MG63 (cell line): ENCODE measurements around the gene CLCA2. TPM values are rescaled to one million over a fixed set of nuclear protein-coding genes. Genes with fewer than 3 reads are reported as not detected.
A peak's percentile ranks its signal among the peaks of the same experiment; 100 is the strongest.

ENCODE experiments used
- DNase-seq: peaks from one replicate; pipeline ENCODE4 v3.0.0-alpha.2; 2020
- H3K27me3 ChIP-seq: fragments of 250-450 bp; sonication (Bioruptor Pico); 2 replicates; pipeline ENCODE4 v1.5.1; 2020; ENCODE audit warnings: mild to moderate bottlenecking, moderate library complexity
- H3K36me3 ChIP-seq: fragments of 250-450 bp; sonication (Bioruptor Pico); 2 replicates; pipeline ENCODE4 v1.5.1; 2020; ENCODE audit warnings: mild to moderate bottlenecking, moderate library complexity
- H3K4me3 ChIP-seq: fragments of 250-450 bp; sonication (Bioruptor Pico); 2 replicates; pipeline ENCODE4 v1.5.1; 2020; ENCODE audit warnings: mild to moderate bottlenecking, moderate library complexity
- H3K9me3 ChIP-seq: fragments of 250-450 bp; sonication (Bioruptor Pico); 2 replicates; pipeline ENCODE4 v1.5.1; 2020; ENCODE audit warnings: mild to moderate bottlenecking, moderate library complexity
- total RNA-seq: library from RNA; depleted of rRNA; stranded (reverse); fragments of >200 nt; shearing (Covaris generic); gene quantifications from 2 replicates; pipeline ENCODE4 v1.2.3, GENCODE V29; 2014; ENCODE audit warnings: low replicate concordance; rRNA removed

Gene CLCA2
- 0.05 and 0.20 TPM in 2 replicates for total RNA-seq

GRCh38 chr1:86423873-86424272 is at the start of gene CLCA2:
Gene CLCA2 (plus strand): TSS chr1:86424171. CDS start chr1:86424248, 77 bp downstream.
- no peaks in the 10 kb centered on the region for H3K9me3 ChIP-seq
- H3K36me3 ChIP-seq = no peaks in the 10 kb centered on the region
- no peak within 1 kb of the TSS for H3K4me3 ChIP-seq
- no peak for DNase-seq
- no peaks in the 10 kb centered on the region for H3K27me3 ChIP-seq

- DNase-seq = no peak
- Histone ChIP-seq H3K36me3 (no peaks in the 10 kb centered on the region; the same call in 1 of the 2 replicates), H3K27me3 (no peaks in the 10 kb centered on the region), H3K9me3 (no peaks in the 10 kb centered on the region), H3K4me3 (no peak overlapping the region)
Observed at GRCh38 chr1:86375688-86376087, 48.3 kb upstream of the CLCA2 start.

GRCh38 chr1:86377341-86377740 is 46.6 kb upstream of the CLCA2 start:
- Histone ChIP-seq H3K36me3 (no peaks in the 10 kb centered on the region; the same call in 1 of the 2 replicates), H3K4me3 (no peak overlapping the region), H3K9me3 (no peaks in the 10 kb centered on the region), H3K27me3 (no peaks in the 10 kb centered on the region)
- DNase-seq = no peak

- no peaks in the 10 kb centered on the region for H3K9me3 ChIP-seq
- no peaks in the 10 kb centered on the region; the same call in 1 of the 2 replicates for H3K36me3 ChIP-seq
- no peak for DNase-seq
- no peaks in the 10 kb centered on the region for H3K27me3 ChIP-seq
- no peak overlapping the region for H3K4me3 ChIP-seq
Observed at GRCh38 chr1:86378813-86379212, 45.2 kb upstream of the CLCA2 start.

DNA sequence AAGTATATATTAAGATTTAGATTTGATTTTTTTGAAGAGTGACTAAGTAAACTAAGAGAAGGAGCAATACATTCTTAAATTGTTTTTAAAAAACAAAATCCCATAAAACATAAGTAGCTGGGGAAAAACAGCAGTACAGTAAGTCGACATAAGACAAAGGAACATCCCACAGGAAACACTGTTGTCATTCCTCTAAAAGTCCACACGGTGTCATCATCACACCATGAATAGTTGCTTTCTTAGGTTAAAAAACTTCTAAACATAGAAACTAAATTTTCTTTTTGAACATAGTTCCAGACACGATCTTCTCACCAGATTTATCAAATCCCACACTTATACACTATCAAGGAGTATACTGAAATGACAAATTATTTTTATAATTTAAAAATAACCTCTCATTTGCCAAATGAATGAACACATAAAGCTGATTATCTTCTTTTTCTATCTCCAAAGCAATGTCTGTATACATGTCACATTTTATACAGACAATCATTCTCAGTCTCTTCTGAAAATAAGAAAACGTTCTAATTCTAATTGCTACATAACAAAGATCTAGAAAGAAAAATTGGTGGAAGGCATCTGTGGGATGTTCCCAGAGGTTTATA is 43.6 kb upstream of the CLCA2 start:
- no peaks in the 10 kb centered on the region; the same call in 1 of the 2 replicates for H3K36me3 ChIP-seq
- DNase-seq = no peak

DNA sequence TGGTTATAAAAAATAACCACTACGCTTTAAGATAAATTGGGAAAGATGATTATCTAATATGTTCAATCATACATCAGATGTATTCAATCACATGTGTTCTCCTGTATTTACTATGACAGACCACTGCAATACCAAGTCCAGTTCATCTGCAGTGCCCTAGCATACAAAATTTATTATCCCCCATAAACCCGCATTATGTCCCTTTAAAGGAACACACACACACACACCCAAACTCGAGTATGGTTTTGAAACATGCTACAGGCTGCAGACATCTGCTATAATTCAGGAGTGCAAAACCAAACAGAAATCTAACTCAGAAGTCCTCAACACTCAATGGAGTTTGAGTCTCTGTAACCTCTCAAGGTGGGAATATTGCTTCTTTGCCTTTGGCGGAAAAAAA is 42.7 kb upstream of the CLCA2 start:
- H3K27me3 ChIP-seq = no peaks in the 10 kb centered on the region
- H3K36me3 ChIP-seq = no peaks in the 10 kb centered on the region; the same call in 1 of the 2 replicates
- DNase-seq = no peak
- H3K9me3 ChIP-seq = no peaks in the 10 kb centered on the region
- H3K4me3 ChIP-seq = no peak overlapping the region

More for the DNA sequence above, 43.6 kb upstream of the CLCA2 start:
- Histone ChIP-seq H3K27me3 (no peaks in the 10 kb centered on the region), H3K9me3 (no peaks in the 10 kb centered on the region), H3K4me3 (no peak overlapping the region)

- Histone ChIP-seq H3K4me3 (no peak overlapping the region), H3K36me3 (no peaks in the 10 kb centered on the region; the same call in 1 of the 2 replicates), H3K9me3 (no peaks in the 10 kb centered on the region), H3K27me3 (no peaks in the 10 kb centered on the region)
- DNase-seq = no peak
Observed at GRCh38 chr1:86382878-86383277, 41.1 kb upstream of the CLCA2 start.

- Histone ChIP-seq H3K9me3 (no peaks in the 10 kb centered on the region), H3K27me3 (no peaks in the 10 kb centered on the region), H3K36me3 (no peaks in the 10 kb centered on the region), H3K4me3 (no peak overlapping the region)
- no peak for DNase-seq
Observed at GRCh38 chr1:86387916-86388627, 35.9 kb upstream of the CLCA2 start.

GRCh38 chr1:86388777-86389176 is 35.2 kb upstream of the CLCA2 start:
- H3K4me3 ChIP-seq = no peak overlapping the region
- no peaks in the 10 kb centered on the region for H3K36me3 ChIP-seq
- H3K9me3 ChIP-seq = no peaks in the 10 kb centered on the region
- no peaks in the 10 kb centered on the region for H3K27me3 ChIP-seq
- no peak for DNase-seq

GRCh38 chr1:86389307-86389706 is 34.7 kb upstream of the CLCA2 start:
- no peaks in the 10 kb centered on the region for H3K36me3 ChIP-seq
- no peak for DNase-seq
- no peaks in the 10 kb centered on the region for H3K27me3 ChIP-seq
- no peaks in the 10 kb centered on the region for H3K9me3 ChIP-seq
- H3K4me3 ChIP-seq = no peak overlapping the region

DNA sequence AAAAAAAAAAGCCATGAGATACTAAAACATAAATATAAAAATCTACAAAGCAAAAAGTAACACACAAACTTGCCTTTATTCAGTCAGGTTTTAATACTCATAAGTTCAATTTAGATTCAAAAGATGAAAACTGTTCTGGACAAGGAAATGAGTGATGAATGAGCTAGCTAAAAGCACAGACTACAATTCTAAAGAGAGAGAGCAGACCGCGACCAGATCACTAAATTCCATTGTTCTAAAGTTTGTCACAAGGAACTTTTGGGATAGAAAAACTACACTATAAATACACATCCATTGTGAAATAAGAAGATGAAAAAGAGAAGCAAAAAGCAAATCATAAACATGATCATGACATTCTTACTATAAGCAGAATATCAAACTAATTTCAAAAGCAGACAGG is 29.6 kb upstream of the CLCA2 start:
- Histone ChIP-seq H3K4me3 (peak overlapping the region; percentile 88), H3K9me3 (no peaks in the 10 kb centered on the region), H3K36me3 (no peaks in the 10 kb centered on the region), H3K27me3 (no peaks in the 10 kb centered on the region)
- no peak for DNase-seq

DNA sequence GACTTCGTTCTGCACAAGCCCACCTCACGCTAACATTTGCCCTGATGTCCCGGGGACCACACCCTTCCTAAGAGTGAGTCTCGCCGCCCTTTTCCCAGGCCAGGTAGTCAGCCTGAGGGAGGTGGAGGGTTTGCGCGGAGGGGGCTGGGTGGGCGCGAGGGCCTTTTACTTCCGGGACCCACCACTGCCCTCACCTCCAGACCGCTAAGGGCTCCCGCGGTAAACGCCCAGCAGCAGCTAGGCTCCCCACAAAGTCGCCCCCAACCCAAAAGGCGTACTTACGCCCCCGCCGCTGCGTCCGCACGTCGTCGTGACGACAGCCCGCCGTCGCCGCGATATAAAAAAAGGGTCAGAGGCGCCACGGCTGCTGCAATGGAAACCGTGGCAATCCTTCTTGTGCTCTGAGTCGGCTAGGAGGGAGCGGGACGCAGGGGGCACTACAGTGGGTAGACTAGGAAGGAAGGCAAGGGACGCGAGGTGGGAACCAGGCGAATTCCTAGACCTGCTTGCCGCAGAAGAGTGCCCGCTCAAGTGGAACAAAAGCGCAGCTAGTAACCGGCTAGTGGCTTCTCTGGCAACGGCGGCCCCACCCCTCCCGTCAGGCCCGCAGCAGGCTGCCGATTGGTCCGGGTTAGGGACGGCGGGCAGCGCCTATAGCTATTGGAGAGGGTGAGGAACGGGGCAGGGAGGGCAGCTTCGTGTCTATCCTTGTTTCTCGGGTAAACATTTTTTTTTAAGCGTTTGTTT is 28.0 kb upstream of the CLCA2 start, which contains the start of gene ODF2L:
ODF2L (minus strand) TSS at position 573 of the 747 bp plus-strand sequence. CDS start 9,296 bp downstream, outside the sequence.
- H3K9me3 ChIP-seq = no peaks in the 10 kb centered on the region
- peak; percentile 95 for DNase-seq
- no peaks in the 10 kb centered on the region for H3K36me3 ChIP-seq
- H3K4me3 ChIP-seq = peak within 1 kb of the TSS; percentile 88
- no peaks in the 10 kb centered on the region; the same call in 1 of the 2 replicates for H3K27me3 ChIP-seq

- H3K9me3 ChIP-seq = no peaks in the 10 kb centered on the region
Observed at GRCh38 chr1:86396498-86396890, 27.5 kb upstream of the CLCA2 start.

GRCh38 chr1:86409416-86410021 is 14.5 kb upstream of the CLCA2 start:
- H3K4me3 ChIP-seq = no peak overlapping the region
- no peaks in the 10 kb centered on the region for H3K27me3 ChIP-seq
- H3K9me3 ChIP-seq = no peaks in the 10 kb centered on the region
- H3K36me3 ChIP-seq = no peaks in the 10 kb centered on the region
- DNase-seq = no peak

More at GRCh38 chr1:86396498-86396890, 27.5 kb upstream of the CLCA2 start:
- Histone ChIP-seq H3K36me3 (no peaks in the 10 kb centered on the region), H3K27me3 (no peaks in the 10 kb centered on the region; the same call in 1 of the 2 replicates), H3K4me3 (peak overlapping the region; percentile 88)
- DNase-seq = no peak

DNA sequence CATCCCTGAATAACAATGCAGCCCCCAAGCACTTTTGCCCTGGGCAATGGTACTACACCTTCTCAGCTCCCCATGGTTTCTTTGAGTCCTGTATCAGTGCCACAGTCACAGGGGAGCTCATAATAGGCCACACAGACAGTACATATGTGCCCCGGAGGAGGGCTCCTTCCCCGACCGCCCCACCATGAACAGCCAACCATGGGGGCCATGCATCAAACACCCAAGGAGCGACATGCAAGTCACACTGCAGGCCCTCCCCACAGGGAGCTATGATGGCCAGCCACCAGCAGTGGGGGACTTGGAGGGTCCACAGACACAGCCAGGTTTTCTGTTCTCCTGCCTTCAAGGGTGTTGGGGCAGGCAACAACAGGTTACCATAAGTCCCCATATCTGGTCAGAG is 13.1 kb upstream of the CLCA2 start:
- DNase-seq = no peak
- Histone ChIP-seq H3K9me3 (no peaks in the 10 kb centered on the region), H3K27me3 (no peaks in the 10 kb centered on the region), H3K36me3 (no peaks in the 10 kb centered on the region), H3K4me3 (no peak overlapping the region)

- H3K4me3 ChIP-seq = no peak overlapping the region
- H3K9me3 ChIP-seq = no peaks in the 10 kb centered on the region
- no peaks in the 10 kb centered on the region for H3K36me3 ChIP-seq
- no peak for DNase-seq
- H3K27me3 ChIP-seq = no peaks in the 10 kb centered on the region
Observed at GRCh38 chr1:86416343-86416742, 7.6 kb upstream of the CLCA2 start.
